SK-N-SH (cell line): ENCODE measurements around the gene CFAP97D1. TPM values are rescaled to one million over a fixed set of nuclear protein-coding genes. Genes with fewer than 3 reads are reported as not detected.

Experiments
- CTCF ChIA-PET: fragments of 300-600, 350-600 bp; formaldehyde crosslinking; extraction: SDS; loops from one replicate; lab custom pipeline; 2021; lab: Yijun Ruan, JAX
- POLR2A ChIA-PET: fragments of 350-600 bp; sonication (Branson Sonifier 250); formaldehyde crosslinking; extraction: SDS; loops from one replicate; lab custom pipeline; 2020; ENCODE audit warnings: antibody characterized with exemption, inconsistent platforms; lab: Yijun Ruan, JAX
- DNase-seq: peaks from one replicate; pipeline ENCODE4 v3.0.0; 2012
- H2AFZ ChIP-seq: fragments of 200-600 bp; sonication (generic); 2 replicates; pipeline ENCODE4 v1.8.1; 2016; ENCODE audit warnings: antibody characterized with exemption, mild to moderate bottlenecking, low read depth
- H3F3A ChIP-seq: fragments of 200-600 bp; sonication (generic); replicated peaks from 2 replicates; pipeline ENCODE3; 2016; ENCODE audit warnings: antibody characterized with exemption, mild to moderate bottlenecking; ENCODE audit not compliant: insufficient read depth
- H3K27ac ChIP-seq, 2 experiments: fragments of 200-500 bp in 1 of 2; fragments of 200-600 bp in 1 of 2; sonication (Bioruptor generic) in 1 of 2; sonication (generic), shearing (Covaris generic) in 1 of 2; 2 replicates each; pipeline versions ENCODE4 v1.5.1 to v1.6.1; 2014 to 2016; ENCODE audit warnings: low read depth in 2 of 2, inconsistent platforms in 1 of 2, low read length in 1 of 2, mild to moderate bottlenecking in 1 of 2, mixed read lengths in 1 of 2
- H3K27me3 ChIP-seq: fragments of 200-600 bp; sonication (generic), shearing (Covaris generic); 2 replicates; pipeline ENCODE4 v1.6.1; 2016; ENCODE audit warnings: mixed run types; ENCODE audit not compliant: insufficient read depth
- H3K36me3 ChIP-seq, 2 experiments: fragments of 200-500 bp in 1 of 2; fragments of 200-600 bp in 1 of 2; sonication (Bioruptor generic) in 1 of 2; sonication (generic) in 1 of 2; replicated peaks in 1 of 2; 2 replicates each; pipeline versions ENCODE3 to v1.5.1; 2014 to 2016; ENCODE audit warnings: low read length in 1 of 2, mild to moderate bottlenecking in 1 of 2; ENCODE audit not compliant: insufficient read depth in 2 of 2, control insufficient read depth in 1 of 2
- H3K4me1 ChIP-seq, 2 experiments: fragments of 200-500 bp in 1 of 2; fragments of 200-600 bp in 1 of 2; sonication (Bioruptor generic) in 1 of 2; sonication (generic), shearing (Covaris generic) in 1 of 2; 2 replicates each; pipeline versions ENCODE4 v1.5.1 to v1.6.1; 2014 to 2016; ENCODE audit warnings: low read depth in 1 of 2, low read length in 1 of 2, mixed run types in 1 of 2; ENCODE audit not compliant: insufficient read depth in 2 of 2, control insufficient read depth in 1 of 2
- H3K4me2 ChIP-seq: fragments of 200-600 bp; sonication (generic), shearing (Covaris generic); 2 replicates; pipeline ENCODE4 v1.6.1; 2017; ENCODE audit warnings: mixed run types
- H3K4me3 ChIP-seq, 2 experiments: fragments of 200-500 bp in 1 of 2; fragments of 200-600 bp in 1 of 2; sonication (Bioruptor generic) in 1 of 2; sonication (generic), shearing (Covaris generic) in 1 of 2; 2 replicates each; pipeline versions ENCODE4 v1.5.1 to v1.8.1; 2014 to 2016; ENCODE audit warnings: low read depth in 2 of 2, inconsistent platforms in 1 of 2, low read length in 1 of 2, mild to moderate bottlenecking in 1 of 2, mixed read lengths in 1 of 2, moderate library complexity in 1 of 2
- H3K79me2 ChIP-seq: fragments of 200-600 bp; sonication (generic); 2 replicates; pipeline ENCODE4 v1.8.1; 2017; ENCODE audit warnings: mild to moderate bottlenecking; ENCODE audit not compliant: insufficient read depth
- H3K9ac ChIP-seq: fragments of 200-600 bp; sonication (generic); 2 replicates; pipeline ENCODE4 v1.6.1; 2017; ENCODE audit warnings: mixed run types
- H3K9me2 ChIP-seq: fragments of 200-600 bp; sonication (generic); 2 replicates; pipeline ENCODE4 v1.6.1; 2017; ENCODE audit warnings: mixed run types
- H3K9me3 ChIP-seq: fragments of 200-600 bp; sonication (generic); 2 replicates; pipeline ENCODE4 v1.6.1; 2017; ENCODE audit warnings: mixed run types, mild to moderate bottlenecking, moderate library complexity
- H4K20me1 ChIP-seq: fragments of 200-600 bp; sonication (generic); 2 replicates; pipeline ENCODE4 v1.6.1; 2017; ENCODE audit warnings: mild to moderate bottlenecking, mixed run types; ENCODE audit not compliant: insufficient read depth
- EZH2phosphoT487 ChIP-seq: fragments of 200-600 bp; sonication (generic); IDR thresholded peaks from 2 replicates; pipeline ENCODE4 v1.6.1; 2017; ENCODE audit warnings: low read depth, mixed run types, mild to moderate bottlenecking, antibody characterized with exemption, moderate library complexity, borderline replicate concordance
- GABPA ChIP-seq: IDR thresholded peaks from 2 replicates; pipeline ENCODE4 v1.4.0; 2012; ENCODE audit warnings: low read depth, mild to moderate bottlenecking
- GATA2 ChIP-seq: sonication (generic); formaldehyde crosslinking; IDR thresholded peaks from 2 replicates; pipeline ENCODE4 v1.5.0; 2020; ENCODE audit warnings: mild to moderate bottlenecking, missing genetic modification reagents
- MEF2A ChIP-seq: IDR thresholded peaks from 2 replicates; pipeline ENCODE4 v1.4.0; 2012; ENCODE audit warnings: low read depth, borderline replicate concordance
- POLR2AphosphoS5 ChIP-seq: IDR thresholded peaks from 2 replicates; pipeline ENCODE4 v1.6.1; 2012; ENCODE audit warnings: low read depth, low read length
- RAD21 ChIP-seq: IDR thresholded peaks from 2 replicates; pipeline ENCODE4 v1.6.1; 2012; ENCODE audit warnings: mild to moderate bottlenecking, low read length
- TAF1 ChIP-seq: IDR thresholded peaks from 2 replicates; pipeline ENCODE4 v1.6.1; 2012; ENCODE audit warnings: low read depth, mild to moderate bottlenecking, low read length, moderate library complexity, borderline replicate concordance
- TEAD4 ChIP-seq: IDR thresholded peaks from 2 replicates; pipeline ENCODE4 v1.4.0; 2012; ENCODE audit warnings: mild to moderate bottlenecking, borderline replicate concordance; ENCODE audit not compliant: insufficient read depth
- WGBS: methylation state at CpG from one replicate; pipeline ENCODE4 v1.1.6; 2017; ENCODE audit warnings: low lambda C conversion rate; 5-methylcytosine and 5-hydroxymethylcytosine counted together
- polyA plus RNA-seq, 3 experiments: library from polyadenylated mRNA; depleted of rRNA; stranded (reverse); fragments of >200 nt; gene quantifications; 2 replicates each; pipeline ENCODE4 v1.2.3, GENCODE V29; 2012
- TF ChIP-seq, protein P1 (sequence below): IDR thresholded peaks from 2 replicates; pipeline ENCODE4; 2012
- TF ChIP-seq, protein P2 (sequence below): fragments of 200-600 bp; sonication (generic); IDR thresholded peaks from 2 replicates; pipeline ENCODE4 v1.6.1; 2017; ENCODE audit warnings: antibody characterized with exemption, mild to moderate bottlenecking, moderate library complexity

Gene CFAP97D1
- polyA plus RNA-seq, 1 of the 3 experiments (the other 2 are of a cell fraction), result 0.02 TPM

DNA sequence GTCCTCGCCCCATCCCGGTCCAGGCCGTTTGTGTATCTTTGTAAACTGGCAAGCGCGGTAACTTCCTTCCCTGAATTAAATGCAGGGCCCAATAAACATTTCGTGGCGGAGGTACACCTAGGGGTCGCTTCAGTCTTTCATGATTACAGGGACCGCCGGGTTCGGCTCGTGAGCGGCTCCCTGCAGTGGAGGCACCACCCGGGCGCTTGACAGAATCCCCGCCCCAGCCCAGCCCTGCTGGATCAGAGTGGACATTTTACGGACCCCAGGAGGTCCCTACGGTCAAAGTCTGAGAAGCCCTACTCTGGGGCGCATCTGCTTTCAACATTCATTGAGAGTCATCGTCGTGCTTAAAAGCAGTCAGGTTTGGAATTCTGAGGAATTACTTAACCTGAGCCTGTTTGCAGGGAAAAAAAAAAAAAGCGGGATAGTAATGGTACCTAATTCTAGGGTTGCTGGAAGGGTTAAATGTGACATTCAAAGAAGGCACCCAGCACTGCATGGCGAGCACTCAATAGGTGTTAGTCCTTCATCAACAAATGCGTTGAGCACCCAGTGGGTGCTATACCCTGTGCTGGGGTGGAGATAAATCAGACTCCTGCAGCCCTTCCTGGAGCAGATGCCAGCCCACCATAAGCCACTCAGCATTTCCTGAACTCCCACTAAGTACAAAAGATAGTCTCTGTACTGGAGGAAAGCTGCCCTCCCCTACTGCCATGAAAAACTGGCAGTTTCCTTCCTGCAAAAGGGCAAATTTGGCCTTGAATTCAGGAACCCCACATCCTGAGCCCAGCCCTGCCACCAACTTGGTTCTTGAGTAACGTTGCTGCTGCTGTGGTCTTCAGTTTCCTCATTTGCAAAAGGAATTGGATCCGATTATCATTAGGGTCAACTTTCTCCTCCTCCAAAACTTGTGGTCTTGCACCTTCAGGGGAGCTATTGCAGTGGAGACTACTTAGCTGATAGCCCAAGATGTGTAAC, 800 bp upstream of the CFAP97D1 start:
- Histone ChIP-seq H3K9me2 (no peaks in the 10 kb centered on the region), H3K27me3 (no peaks in the 10 kb centered on the region), H4K20me1 (peaks cover 15% of the 10 kb centered on the region), H2AFZ (peak overlapping the region; percentile 89), H3K4me1 (peaks cover 8 to 11% of the 10 kb centered on the region in 2 experiments; a peak in 2 of 4 replicates), H3K36me3 (peaks cover 8 to 21% of the 10 kb centered on the region in 2 experiments), H3K9ac (peak overlapping the region; percentile 100), H3K9me3 (no peaks in the 10 kb centered on the region), H3K4me3 (peak overlapping the region; percentile 77 to 84), H3F3A (peaks cover 10% of the 10 kb centered on the region), H3K79me2 (peaks cover 41% of the 10 kb centered on the region), H3K4me2 (peak overlapping the region; percentile 99), H3K27ac (peak overlapping the region; percentile 50 to 95; a peak in 3 of 4 replicates)
- ChIA-PET CTCF (interaction anchor here (1.0 to 6.2 kb wide), 8 partner anchors 13 to 85 kb away, joined by 3 to 59 read pairs (median 12); partner anchors contain the start of gene CD300LG), POLR2A (interaction anchor here (0.9 to 1.0 kb wide), 3 partner anchors 9 to 67 kb away, joined by 3 to 4 read pairs (median 3); partner anchors contain the start of gene CD300LG)
- DNase-seq, result no peak
- TF ChIP-seq EZH2phosphoT487 (no peak), RAD21 (peak; percentile 34), MEF2A (no peak), TAF1 (no peak), GATA2 (CRISPR knock-in tag) (no peak), GABPA (no peak), TEAD4 (no peak), POLR2AphosphoS5 (no peak)
- TF ChIP-seq, protein P1, sequence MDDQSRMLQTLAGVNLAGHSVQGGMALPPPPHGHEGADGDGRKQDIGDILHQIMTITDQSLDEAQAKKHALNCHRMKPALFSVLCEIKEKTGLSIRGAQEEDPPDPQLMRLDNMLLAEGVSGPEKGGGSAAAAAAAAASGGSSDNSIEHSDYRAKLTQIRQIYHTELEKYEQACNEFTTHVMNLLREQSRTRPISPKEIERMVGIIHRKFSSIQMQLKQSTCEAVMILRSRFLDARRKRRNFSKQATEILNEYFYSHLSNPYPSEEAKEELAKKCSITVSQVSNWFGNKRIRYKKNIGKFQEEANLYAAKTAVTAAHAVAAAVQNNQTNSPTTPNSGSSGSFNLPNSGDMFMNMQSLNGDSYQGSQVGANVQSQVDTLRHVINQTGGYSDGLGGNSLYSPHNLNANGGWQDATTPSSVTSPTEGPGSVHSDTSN, result no peak
- TF ChIP-seq, protein P2, sequence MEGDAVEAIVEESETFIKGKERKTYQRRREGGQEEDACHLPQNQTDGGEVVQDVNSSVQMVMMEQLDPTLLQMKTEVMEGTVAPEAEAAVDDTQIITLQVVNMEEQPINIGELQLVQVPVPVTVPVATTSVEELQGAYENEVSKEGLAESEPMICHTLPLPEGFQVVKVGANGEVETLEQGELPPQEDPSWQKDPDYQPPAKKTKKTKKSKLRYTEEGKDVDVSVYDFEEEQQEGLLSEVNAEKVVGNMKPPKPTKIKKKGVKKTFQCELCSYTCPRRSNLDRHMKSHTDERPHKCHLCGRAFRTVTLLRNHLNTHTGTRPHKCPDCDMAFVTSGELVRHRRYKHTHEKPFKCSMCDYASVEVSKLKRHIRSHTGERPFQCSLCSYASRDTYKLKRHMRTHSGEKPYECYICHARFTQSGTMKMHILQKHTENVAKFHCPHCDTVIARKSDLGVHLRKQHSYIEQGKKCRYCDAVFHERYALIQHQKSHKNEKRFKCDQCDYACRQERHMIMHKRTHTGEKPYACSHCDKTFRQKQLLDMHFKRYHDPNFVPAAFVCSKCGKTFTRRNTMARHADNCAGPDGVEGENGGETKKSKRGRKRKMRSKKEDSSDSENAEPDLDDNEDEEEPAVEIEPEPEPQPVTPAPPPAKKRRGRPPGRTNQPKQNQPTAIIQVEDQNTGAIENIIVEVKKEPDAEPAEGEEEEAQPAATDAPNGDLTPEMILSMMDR, result peak; percentile 46
- WGBS, result 25% methylated on average over 15 of the region's 26 CpGs
